GM18502 (cell line): Measurements from ENCODE around the gene CENATAC.
"Not testable (repeated sequence)": the region's sequence is repeated elsewhere in the genome, so short reads cannot be mapped to it uniquely, and the experiment has no call there.

Experiments
- ATAC-seq: cut with Tn5 transposase; IDR thresholded peaks from one replicate; pipeline ENCODE4 v1.9.1; 2021; ENCODE audit warnings: mild to moderate bottlenecking; ENCODE audit not compliant: unreplicated experiment, poor library complexity

The CENATAC gene

GRCh38 chr11:119025541-119025940 is 27.6 kb downstream of the CENATAC start:
- no peak for ATAC-seq

GRCh38 chr11:119025978-119026766 is 28.2 kb downstream of the CENATAC start:
- ATAC-seq: no peak

GRCh38 chr11:119026970-119027369 is 29.0 kb downstream of the CENATAC start:
- no peak for ATAC-seq

- no peak for ATAC-seq
Observed at GRCh38 chr11:119027561-119028345, 29.8 kb downstream of the CENATAC start.

- ATAC-seq: no peak
Observed at GRCh38 chr11:119028346-119029068, 30.6 kb downstream of the CENATAC start.

GRCh38 chr11:119029069-119029339 is 31.1 kb downstream of the CENATAC start:
- no peak for ATAC-seq

- no peak for ATAC-seq
Observed at GRCh38 chr11:119029340-119030028, 31.5 kb downstream of the CENATAC start.

GRCh38 chr11:119030029-119030328 is 32.0 kb downstream of the CENATAC start:
- peak; percentile 5 for ATAC-seq

GRCh38 chr11:119030329-119031047 is 32.5 kb downstream of the CENATAC start, which contains the start of gene SLC37A4:
TSS of gene SLC37A4 (minus strand) at chr11:119030877.
- peak; percentile 79 for ATAC-seq

- no peak for ATAC-seq
Observed at GRCh38 chr11:119031912-119032280, 34.0 kb downstream of the CENATAC start.

- ATAC-seq: not testable (repeated sequence)
Observed at GRCh38 chr11:119033421-119033820, 35.5 kb downstream of the CENATAC start.

GRCh38 chr11:119034813-119035212 is 36.9 kb downstream of the CENATAC start:
- no peak for ATAC-seq

- ATAC-seq: no peak
Observed at GRCh38 chr11:119038884-119039283, 40.9 kb downstream of the CENATAC start.

GRCh38 chr11:119039471-119039870 is 41.5 kb downstream of the CENATAC start:
- ATAC-seq: not testable (repeated sequence)

GRCh38 chr11:119041821-119042514 is 44.0 kb downstream of the CENATAC start:
- no peak for ATAC-seq

GRCh38 chr11:119042927-119043326 is 45.0 kb downstream of the CENATAC start:
- ATAC-seq: no peak

- ATAC-seq: no peak
Observed at GRCh38 chr11:119044708-119045107, 46.8 kb downstream of the CENATAC start.

GRCh38 chr11:119046489-119046888 is 48.6 kb downstream of the CENATAC start:
- no peak for ATAC-seq

GRCh38 chr11:119047205-119047604 is 49.3 kb downstream of the CENATAC start:
- no peak for ATAC-seq
